ENCODE measurements around the gene RBM15B. TPM values are rescaled to one million over a fixed set of nuclear protein-coding genes. Genes with fewer than 3 reads are reported as not detected.
"Not testable (repeated sequence)": the region's sequence is repeated elsewhere in the genome, so short reads cannot be mapped to it uniquely, and the experiment has no call there.

RBM15B gene
- total RNA-seq, 1 experiment from 2014 or later = 30.9 TPM

DNA sequence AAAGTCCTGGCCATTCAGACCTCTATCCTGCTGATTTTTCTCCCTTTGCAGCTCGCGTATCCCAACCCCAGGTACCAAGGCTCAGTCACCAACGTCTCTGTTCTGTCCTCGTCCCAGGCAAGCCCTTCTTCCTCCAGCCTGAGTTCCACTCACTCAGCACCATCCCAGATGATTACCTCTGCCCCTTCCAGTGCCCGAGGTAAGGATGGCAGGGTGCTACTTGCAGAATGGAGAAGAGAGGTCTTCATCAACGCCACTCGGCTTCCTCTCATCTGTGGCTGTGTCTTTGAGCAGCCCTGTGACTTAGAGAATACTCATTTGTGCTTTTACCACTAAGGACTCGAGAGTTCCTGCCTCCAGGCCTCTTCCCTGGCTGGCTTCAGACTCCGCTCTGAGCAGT is 28.6 kb upstream of the RBM15B start:
- H3K27me3 ChIP-seq (ENCODE audit: control insufficient read depth, insufficient read depth, low read length) = no peaks in the 10 kb centered on the region
- H3K9me3 ChIP-seq (ENCODE audit: control insufficient read depth, insufficient read depth, low read depth, low read length) = no peaks in the 10 kb centered on the region
- in situ Hi-C loops (cut with HindIII; ENCODE audit: low pct_unique_long_range_greater_than_20kb, low sequenced_read_pairs) (no loop called here), intact Hi-C loops (cut with micrococcal nuclease; ENCODE audit: unreplicated experiment) (no loop called here)
- ChIA-PET POLR2A (no interaction called here), CTCF (no interaction called here)
- no peak overlapping the region for H3K27ac ChIP-seq (ENCODE audit: low read length)
- DNase-seq (ENCODE audit: low read depth, low spot score) = no peak
- BruUV-seq (replicated peaks) = no TSS peak
- H3K36me3 ChIP-seq (ENCODE audit: control insufficient read depth, insufficient read depth, low read length) = no peaks in the 10 kb centered on the region
- no peak for TF ChIP-seq TCF7L2 (IDR thresholded peaks at IDR 0.05; ENCODE audit: low read depth, low read length)
- TF ChIP-seq, protein P1, sequence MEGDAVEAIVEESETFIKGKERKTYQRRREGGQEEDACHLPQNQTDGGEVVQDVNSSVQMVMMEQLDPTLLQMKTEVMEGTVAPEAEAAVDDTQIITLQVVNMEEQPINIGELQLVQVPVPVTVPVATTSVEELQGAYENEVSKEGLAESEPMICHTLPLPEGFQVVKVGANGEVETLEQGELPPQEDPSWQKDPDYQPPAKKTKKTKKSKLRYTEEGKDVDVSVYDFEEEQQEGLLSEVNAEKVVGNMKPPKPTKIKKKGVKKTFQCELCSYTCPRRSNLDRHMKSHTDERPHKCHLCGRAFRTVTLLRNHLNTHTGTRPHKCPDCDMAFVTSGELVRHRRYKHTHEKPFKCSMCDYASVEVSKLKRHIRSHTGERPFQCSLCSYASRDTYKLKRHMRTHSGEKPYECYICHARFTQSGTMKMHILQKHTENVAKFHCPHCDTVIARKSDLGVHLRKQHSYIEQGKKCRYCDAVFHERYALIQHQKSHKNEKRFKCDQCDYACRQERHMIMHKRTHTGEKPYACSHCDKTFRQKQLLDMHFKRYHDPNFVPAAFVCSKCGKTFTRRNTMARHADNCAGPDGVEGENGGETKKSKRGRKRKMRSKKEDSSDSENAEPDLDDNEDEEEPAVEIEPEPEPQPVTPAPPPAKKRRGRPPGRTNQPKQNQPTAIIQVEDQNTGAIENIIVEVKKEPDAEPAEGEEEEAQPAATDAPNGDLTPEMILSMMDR (IDR thresholded peaks at IDR 0.05) = no peak
- TF ChIP-seq, protein P2, sequence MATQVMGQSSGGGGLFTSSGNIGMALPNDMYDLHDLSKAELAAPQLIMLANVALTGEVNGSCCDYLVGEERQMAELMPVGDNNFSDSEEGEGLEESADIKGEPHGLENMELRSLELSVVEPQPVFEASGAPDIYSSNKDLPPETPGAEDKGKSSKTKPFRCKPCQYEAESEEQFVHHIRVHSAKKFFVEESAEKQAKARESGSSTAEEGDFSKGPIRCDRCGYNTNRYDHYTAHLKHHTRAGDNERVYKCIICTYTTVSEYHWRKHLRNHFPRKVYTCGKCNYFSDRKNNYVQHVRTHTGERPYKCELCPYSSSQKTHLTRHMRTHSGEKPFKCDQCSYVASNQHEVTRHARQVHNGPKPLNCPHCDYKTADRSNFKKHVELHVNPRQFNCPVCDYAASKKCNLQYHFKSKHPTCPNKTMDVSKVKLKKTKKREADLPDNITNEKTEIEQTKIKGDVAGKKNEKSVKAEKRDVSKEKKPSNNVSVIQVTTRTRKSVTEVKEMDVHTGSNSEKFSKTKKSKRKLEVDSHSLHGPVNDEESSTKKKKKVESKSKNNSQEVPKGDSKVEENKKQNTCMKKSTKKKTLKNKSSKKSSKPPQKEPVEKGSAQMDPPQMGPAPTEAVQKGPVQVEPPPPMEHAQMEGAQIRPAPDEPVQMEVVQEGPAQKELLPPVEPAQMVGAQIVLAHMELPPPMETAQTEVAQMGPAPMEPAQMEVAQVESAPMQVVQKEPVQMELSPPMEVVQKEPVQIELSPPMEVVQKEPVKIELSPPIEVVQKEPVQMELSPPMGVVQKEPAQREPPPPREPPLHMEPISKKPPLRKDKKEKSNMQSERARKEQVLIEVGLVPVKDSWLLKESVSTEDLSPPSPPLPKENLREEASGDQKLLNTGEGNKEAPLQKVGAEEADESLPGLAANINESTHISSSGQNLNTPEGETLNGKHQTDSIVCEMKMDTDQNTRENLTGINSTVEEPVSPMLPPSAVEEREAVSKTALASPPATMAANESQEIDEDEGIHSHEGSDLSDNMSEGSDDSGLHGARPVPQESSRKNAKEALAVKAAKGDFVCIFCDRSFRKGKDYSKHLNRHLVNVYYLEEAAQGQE (IDR thresholded peaks at IDR 0.05; ENCODE audit: insufficient read depth in 1 of 2, low read depth in 2 of 2, low read length in 1 of 2) = no peak
- no peak for TF ChIP-seq POLR2AphosphoS5 (IDR thresholded peaks at IDR 0.05; ENCODE audit: low read depth, low read length)
- no peak for TF ChIP-seq SIN3A (IDR thresholded peaks at IDR 0.05; ENCODE audit: borderline replicate concordance, insufficient read depth, low read depth, low read length)
- no peak for ATAC-seq
- no peaks in the 10 kb centered on the region for H3K4me1 ChIP-seq (ENCODE audit: control insufficient read depth, insufficient read depth, low read length)
- no peak overlapping the region for H3K4me3 ChIP-seq (ENCODE audit: low read depth in 2 of 2, low read length in 2 of 2)

DNA sequence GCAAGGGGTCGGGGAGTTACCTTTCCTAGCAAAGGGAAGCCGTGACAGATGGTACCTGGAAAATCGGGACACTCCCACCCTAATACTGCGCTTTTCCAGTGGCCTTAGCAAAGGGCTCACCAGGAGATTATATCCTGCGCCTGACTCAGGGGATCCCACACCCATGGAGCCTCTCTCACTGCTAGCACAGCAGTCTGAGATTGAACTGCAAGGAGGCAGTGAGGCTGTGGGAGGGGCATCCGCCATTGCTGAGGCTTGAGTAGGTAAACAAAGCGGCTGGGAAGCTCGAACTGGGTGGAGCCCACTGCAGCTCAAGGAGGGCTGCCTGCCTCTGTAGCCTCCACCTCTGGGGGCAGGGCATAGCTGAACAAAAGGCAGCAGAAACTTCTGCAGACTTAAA is 22.8 kb upstream of the RBM15B start:
- intact Hi-C loops (cut with micrococcal nuclease; ENCODE audit: unreplicated experiment); POLR2A ChIA-PET; BruUV-seq (replicated peaks); CTCF ChIA-PET; H3K4me1 ChIP-seq (ENCODE audit: control insufficient read depth, insufficient read depth, low read length); ATAC-seq; H3K27me3 ChIP-seq (ENCODE audit: control insufficient read depth, insufficient read depth, low read length); H3K27ac ChIP-seq (ENCODE audit: low read length); in situ Hi-C loops (cut with HindIII; ENCODE audit: low pct_unique_long_range_greater_than_20kb, low sequenced_read_pairs); H3K9me3 ChIP-seq (ENCODE audit: control insufficient read depth, insufficient read depth, low read depth, low read length); H3K36me3 ChIP-seq (ENCODE audit: control insufficient read depth, insufficient read depth, low read length); H3K4me3 ChIP-seq (ENCODE audit: low read depth in 2 of 2, low read length in 2 of 2); DNase-seq (ENCODE audit: low read depth, low spot score): not testable (repeated sequence)

GRCh38 chr3:51371943-51372557 is 19.0 kb upstream of the RBM15B start:
- ATAC-seq = peak; percentile 85
- no peak overlapping the region for H3K27ac ChIP-seq (ENCODE audit: low read length)
- TF ChIP-seq TCF7L2 (IDR thresholded peaks at IDR 0.05; ENCODE audit: low read depth, low read length) = no peak
- TF ChIP-seq SIN3A (IDR thresholded peaks at IDR 0.05; ENCODE audit: borderline replicate concordance, insufficient read depth, low read depth, low read length) = no peak
- no peak for TF ChIP-seq POLR2AphosphoS5 (IDR thresholded peaks at IDR 0.05; ENCODE audit: low read depth, low read length)
- TF ChIP-seq, protein P1 (IDR thresholded peaks at IDR 0.05) = peak; percentile 79
- TF ChIP-seq, protein P2 (IDR thresholded peaks at IDR 0.05; ENCODE audit: insufficient read depth in 1 of 2, low read depth in 2 of 2, low read length in 1 of 2) = no peak
- POLR2A ChIA-PET = no interaction called here
- no peaks in the 10 kb centered on the region for H3K36me3 ChIP-seq (ENCODE audit: control insufficient read depth, insufficient read depth, low read length)
- in situ Hi-C loops (cut with HindIII; ENCODE audit: low pct_unique_long_range_greater_than_20kb, low sequenced_read_pairs) (no loop called here), intact Hi-C loops (cut with micrococcal nuclease; ENCODE audit: unreplicated experiment) (loop anchor here (2.0 to 10.0 kb wide), 4 partner anchors 271 to 755 kb away; partner anchors contain the start of genes DOCK3 and MAPKAPK3)
- H3K27me3 ChIP-seq (ENCODE audit: control insufficient read depth, insufficient read depth, low read length) = no peaks in the 10 kb centered on the region
- no peaks in the 10 kb centered on the region for H3K9me3 ChIP-seq (ENCODE audit: control insufficient read depth, insufficient read depth, low read depth, low read length)
- DNase-seq (ENCODE audit: low read depth, low spot score) = peak; percentile 35
- CTCF ChIA-PET = interaction anchor here (0.6 to 1.5 kb wide), 5 partner anchors 151 to 1554 kb away, joined by 3 to 11 read pairs (median 6); partner anchors contain the start of gene MAPKAPK3
- no TSS peak for BruUV-seq (replicated peaks)
- H3K4me1 ChIP-seq (ENCODE audit: control insufficient read depth, insufficient read depth, low read length) = no peaks in the 10 kb centered on the region
- H3K4me3 ChIP-seq (ENCODE audit: low read depth in 2 of 2, low read length in 2 of 2) = no peak overlapping the region

Data from Panc1 (cell line).